Measurements from ENCODE around the gene AHNAK2.
"Not testable (repeated sequence)": the region's sequence is repeated elsewhere in the genome, so short reads cannot be mapped to it uniquely, and the experiment has no call there.

AHNAK2 gene

DNA sequence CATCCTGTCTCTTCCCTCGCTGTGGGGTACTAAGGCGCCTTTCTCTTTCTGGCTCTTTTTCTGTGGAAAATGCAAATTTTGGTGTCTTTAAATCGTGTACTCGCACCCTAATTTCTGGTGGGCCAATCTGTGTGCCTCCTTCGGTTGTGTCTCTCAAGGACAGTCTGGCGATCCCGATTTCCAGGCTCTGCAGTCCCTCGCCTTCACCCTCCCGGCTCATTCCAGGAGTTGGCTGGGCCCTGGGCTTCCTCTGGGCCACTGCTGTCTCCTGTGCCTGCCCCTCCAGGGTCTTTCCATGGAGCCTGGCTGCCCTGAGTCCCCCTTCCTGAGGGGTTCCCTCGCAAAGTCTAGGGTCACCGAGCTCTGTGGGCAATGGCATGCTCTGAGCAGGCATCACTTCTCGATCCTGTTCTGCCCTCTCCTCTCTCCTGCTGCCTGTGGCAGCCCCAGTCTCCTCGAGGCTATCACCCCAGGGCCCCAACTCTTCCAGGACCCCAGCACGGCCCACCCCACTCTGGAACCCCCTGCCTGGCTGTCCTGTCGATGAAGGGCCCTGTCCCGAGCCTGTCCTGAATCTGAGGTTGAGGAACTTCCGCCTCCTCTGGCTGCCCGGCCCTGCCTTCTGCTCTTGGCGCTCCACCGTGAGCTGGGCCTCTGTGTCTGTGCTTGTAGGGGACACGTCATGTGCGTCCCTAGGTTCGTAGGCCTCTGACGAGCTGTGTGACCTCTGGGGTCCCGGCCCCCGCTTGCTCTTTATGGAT, 24.1 kb downstream of the AHNAK2 start:
- DNase-seq (no peak), ATAC-seq (no peak)

DNA sequence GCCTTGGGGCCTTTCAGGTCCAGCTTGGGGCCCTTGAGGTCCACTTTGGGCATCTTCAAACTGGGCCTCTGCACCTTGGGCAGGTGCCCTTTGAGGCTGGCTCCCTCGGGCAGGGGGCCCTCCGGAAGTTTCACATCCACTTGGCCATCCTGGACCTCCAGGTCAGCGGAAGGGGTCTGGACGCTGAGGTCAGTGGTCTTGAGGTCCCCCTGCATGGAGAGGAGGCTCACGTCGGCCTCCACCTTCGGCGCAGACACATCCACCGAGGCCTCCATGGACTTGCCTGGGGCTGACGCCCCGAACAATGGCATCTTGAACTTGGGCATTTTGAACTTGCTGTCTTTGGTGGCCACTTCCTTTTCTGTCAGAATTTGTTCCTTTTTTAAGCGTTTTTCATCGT, 25.1 kb downstream of the AHNAK2 start:
- ATAC-seq (no peak), DNase-seq (no peak)

DNA sequence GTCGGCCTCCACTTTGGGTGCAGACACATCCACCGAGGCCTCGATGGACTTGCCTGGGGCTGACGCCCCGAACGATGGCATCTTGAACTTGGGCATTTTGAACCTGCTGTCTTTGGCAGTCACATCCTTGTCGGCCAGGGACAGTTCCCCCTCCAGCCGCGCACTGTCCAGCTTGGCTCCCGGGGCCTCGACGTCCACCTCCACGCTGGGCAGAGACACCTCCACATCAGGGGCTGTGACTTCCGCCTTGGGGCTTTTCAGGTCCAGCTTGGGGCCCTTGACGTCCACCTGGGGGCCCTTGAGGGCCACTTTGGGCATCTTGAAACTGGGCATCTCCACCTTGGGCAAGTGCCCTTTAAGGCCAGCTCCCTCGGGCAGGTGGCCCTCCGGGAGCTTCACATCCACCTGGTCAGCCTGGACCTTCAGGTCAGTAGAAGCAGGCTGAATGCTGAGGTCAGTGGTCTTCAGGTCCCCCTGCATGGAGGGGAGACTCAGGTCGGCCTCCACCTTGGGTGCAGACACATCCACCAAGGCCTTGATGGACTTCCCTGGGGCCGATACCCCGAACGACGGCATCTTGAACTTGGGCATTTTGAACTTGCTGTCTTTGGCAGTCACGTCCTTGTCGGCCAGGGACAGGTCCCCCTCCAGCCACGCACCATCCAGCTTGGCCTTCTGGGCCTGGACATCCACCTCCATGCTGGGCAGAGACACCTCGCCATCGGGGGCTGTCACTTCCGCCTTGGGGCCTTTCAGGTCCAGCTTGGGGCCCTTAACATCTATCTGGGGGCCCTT, 26.1 kb downstream of the AHNAK2 start:
- ATAC-seq, DNase-seq: not testable (repeated sequence)

DNA sequence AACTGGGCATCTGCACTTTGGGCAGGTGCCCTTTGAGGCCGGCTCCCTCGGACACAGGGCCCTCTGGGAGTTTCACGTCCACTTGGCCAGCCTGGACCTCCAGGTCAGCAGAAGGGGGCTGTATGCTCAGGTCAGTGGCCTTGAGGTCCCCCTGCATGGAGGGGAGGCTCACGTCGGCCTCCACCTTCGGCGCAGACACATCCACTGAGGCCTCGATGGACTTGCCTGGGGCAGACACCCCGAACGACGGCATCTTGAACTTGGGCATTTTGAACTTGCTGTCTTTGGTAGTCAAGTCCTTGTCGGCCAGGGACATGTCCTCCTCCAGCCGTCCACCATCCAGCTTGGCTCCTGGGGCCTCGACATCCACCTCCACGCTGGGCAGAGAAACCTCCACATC, 27.5 kb downstream of the AHNAK2 start:
- not testable (repeated sequence) for DNase-seq, ATAC-seq

DNA sequence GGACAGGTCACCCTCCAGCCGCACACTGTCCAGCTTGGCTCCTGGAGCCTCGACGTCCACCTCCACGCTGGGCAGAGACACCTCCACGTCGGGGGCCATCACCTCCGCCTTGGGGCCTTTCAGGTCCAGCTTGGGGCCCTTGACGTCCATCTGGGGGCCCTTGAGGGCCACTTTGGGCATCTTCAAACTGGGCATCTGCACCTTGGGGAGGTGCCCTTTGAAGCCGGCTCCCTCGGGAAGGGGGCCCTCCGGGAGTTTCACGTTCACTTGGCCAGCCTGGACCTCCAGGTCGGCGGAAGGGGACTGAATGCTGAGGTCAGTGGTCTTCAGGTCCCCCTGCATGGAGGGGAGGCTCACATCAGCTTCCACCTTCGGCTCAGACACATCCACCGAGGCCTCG, 28.2 kb downstream of the AHNAK2 start:
- DNase-seq (no peak), ATAC-seq (no peak)

DNA sequence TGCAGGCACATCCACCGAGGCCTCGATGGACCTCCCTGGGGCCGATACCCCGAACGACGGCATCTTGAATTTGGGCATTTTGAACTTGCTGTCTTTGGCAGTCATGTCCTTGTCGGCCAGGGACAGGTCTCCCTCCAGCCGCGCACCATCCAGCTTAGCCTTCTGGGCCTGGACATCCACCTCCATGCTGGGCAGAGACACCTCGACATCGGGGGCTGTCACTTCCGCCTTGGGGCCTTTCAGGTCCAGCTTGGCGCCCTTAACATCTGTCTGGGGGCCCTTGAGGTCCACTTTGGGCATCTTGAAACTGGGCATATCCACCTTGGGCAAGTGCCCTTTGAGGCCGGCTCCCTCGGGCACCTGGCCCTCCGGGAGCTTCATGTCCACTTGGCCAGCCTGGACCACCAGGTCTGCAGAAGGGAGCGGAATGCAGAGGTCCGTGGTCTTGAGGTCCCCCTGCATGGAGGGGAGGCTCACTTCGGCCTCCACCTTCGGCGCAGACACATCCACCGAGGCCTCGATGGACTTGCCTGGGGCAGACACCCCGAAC, 28.7 kb downstream of the AHNAK2 start:
- DNase-seq, result not testable (repeated sequence)

DNA sequence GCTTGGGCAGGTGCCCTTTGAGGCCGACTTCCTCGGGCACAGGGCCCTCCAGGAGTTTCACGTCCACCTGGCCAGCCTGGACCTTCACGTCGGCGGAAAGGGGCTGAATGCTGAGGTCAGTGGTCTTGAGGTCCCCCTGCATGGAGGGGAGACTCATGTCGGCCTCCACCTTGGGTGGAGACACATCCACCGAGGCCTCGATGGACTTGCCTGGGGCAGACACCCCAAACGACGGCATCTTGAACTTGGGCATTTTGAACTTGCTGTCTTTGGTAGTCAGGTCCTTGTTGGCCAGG, 29.5 kb downstream of the AHNAK2 start:
- ATAC-seq (no peak), DNase-seq (no peak)

More for the DNA sequence above, 28.7 kb downstream of the AHNAK2 start:
- not testable (repeated sequence) for ATAC-seq

DNA sequence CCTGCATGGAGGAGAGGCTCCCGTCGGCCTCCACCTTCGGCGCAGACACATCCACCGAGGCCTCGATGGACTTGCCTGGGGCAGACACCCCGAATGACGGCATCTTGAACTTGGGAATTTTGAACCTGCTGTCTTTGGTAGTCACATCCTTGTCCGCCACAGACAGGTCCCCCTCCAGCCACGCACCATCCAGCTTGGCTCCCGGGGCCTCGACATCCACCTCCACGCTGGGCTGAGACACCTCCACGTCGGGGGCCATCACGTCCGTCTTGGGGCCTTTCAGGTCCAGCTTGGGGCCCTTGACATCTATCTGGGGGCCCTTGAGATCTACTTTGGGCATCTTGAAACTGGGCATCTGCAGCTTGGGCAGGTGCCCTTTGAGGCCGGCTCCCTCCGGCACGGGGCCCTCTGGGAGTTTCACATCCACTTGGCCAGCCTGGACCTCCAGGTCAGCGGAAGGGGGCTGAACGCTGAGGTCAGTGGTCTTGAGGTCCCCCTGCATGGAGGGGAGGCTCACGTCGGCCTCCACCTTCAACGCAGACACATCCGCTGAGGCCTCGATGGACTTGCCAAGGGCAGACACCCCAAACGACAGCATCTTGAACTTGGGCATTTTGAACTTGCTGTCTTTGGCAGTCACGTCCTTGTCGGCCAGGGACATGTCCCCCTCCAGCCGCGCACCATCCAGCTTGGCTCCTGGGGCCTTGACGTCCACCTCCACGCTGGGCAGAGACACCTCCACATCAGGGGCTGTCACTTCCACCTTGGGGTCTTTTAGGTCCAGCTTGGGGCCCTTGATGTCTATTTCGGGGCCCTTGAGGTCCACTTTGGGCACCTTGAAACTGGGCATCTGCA, 30.1 kb downstream of the AHNAK2 start:
- not testable (repeated sequence) for DNase-seq, ATAC-seq

DNA sequence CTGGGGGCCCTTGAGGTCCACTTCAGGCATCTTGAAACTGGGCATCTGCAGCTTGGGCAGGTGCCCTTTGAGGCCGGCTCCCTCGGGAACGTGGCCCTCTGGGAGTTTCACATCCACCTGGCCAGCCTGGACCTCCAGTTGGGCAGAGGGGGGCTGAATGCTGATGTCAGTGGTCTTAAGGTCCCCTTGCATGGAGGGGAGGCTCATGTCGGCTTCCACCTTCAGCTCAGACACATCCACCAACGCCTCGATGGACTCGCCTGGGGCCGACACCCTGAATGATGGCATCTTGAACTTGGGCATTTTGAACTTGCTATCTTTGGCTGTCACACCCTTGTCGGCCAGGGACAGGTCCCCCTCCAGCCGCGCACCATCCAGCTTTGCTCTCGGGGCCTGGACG, 31.0 kb downstream of the AHNAK2 start:
- not testable (repeated sequence) for DNase-seq, ATAC-seq

DNA sequence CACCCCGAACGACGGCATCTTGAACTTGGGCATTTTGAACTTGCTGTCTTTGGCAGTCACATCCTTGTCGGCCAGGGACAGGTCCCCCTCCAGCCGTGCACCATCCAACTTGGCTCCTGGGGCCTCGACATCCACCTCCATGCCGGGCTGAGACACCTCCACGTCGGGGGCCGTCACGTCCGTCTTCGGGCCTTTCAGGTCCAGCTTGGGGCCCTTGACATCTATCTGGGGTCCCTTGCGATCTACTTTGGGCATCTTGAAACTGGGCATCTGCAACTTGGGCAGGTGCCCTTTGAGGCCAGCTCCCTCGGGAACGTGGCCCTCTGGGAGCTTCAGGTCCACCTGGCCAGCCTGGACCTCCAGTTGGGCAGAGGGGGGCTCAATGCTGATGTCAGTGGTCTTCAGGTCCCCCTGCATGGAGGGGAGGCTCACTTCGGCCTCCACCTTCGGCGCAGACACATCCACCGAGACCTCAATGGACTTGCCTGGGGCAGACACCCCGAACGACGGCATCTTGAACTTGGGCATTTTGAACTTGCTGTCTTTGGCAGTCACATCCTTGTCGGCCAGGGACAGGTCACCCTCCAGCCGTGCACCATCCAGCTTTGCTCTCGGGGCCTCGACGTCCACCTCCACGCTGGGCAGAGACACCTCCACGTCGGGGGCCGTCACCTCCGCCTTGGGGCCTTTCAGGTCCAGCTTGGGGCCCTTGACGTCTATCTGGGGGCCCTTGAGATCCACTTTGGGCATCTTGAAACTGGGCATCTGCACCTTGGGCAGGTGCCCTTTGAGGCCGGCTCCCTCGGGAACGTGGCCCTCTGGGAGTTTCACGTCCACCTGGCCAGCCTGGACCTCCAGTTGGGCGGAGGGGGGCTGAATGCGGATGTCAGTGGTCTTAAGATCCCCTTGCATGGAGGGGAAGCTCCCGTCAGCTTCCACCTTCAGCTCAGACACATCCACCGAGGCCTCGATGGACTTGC, 31.9 kb downstream of the AHNAK2 start:
- ATAC-seq, DNase-seq: not testable (repeated sequence)

DNA sequence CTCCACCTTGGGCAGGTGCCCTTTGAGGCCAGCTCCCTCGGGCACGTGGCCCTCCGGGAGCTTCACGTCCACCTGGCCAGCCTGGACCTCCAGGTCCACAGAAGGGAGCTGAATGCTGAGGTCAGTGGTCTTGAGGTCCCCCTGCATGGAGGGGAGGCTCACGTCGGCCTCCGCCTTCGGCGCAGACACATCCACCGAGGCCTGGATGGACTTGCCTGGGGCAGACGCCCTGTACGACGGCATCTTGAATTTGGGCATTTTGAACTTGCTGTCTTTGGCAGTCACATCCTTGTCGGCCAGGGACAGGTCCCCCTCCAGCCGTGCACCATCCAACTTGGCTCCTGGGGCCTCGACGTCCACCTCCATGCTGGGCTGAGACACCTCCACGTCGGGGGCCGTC, 32.9 kb downstream of the AHNAK2 start:
- not testable (repeated sequence) for DNase-seq, ATAC-seq

DNA sequence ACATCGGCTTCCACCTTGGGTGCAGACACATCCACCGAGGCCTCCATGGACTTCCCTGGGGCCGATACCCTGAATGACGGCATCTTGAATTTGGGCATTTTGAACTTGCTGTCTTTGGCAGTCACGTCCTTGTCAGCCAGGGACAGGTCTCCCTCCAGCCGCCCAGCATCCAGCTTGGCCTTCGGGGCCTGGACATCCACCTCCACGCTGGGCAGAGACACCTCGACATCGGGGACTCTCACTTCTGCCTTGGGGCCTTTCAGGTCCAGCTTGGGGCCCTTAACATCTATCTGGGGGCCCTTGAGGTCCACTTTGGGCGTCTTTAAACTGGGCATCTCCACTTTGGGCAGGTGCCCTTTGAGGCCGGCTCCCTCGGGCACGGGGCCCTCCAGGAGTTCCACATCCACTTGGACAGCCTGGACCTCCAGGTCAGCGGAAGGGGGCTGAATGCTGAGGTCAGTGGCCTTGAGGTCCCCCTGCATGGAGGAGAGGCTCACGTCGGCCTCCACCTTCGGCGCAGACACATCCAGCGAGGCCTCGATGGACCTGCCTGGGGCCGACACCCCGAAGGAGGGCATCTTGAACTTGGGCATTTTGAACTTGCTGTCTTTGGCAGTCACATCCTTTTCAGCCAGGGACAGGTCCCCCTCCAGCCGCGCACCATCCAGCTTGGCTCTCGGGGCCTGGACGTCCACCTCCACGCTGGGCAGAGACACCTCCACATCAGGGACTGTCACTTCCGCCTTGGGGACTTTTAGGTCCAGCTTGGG, 33.6 kb downstream of the AHNAK2 start:
- not testable (repeated sequence) for ATAC-seq, DNase-seq

DNA sequence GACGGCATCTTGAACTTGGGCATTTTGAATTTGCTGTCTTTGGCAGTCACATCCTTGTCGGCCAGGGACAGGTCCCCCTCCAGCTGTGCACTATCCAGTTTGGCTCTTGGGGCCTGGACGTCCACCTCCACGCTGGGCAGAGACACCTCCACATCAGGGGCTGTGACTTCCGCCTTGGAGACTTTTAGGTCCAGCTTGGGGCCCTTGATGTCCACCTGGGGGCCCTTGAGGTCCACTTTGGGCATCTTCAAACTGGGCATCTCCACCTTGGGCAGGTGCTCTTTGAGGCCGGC, 34.2 kb downstream of the AHNAK2 start:
- not testable (repeated sequence) for ATAC-seq

DNA sequence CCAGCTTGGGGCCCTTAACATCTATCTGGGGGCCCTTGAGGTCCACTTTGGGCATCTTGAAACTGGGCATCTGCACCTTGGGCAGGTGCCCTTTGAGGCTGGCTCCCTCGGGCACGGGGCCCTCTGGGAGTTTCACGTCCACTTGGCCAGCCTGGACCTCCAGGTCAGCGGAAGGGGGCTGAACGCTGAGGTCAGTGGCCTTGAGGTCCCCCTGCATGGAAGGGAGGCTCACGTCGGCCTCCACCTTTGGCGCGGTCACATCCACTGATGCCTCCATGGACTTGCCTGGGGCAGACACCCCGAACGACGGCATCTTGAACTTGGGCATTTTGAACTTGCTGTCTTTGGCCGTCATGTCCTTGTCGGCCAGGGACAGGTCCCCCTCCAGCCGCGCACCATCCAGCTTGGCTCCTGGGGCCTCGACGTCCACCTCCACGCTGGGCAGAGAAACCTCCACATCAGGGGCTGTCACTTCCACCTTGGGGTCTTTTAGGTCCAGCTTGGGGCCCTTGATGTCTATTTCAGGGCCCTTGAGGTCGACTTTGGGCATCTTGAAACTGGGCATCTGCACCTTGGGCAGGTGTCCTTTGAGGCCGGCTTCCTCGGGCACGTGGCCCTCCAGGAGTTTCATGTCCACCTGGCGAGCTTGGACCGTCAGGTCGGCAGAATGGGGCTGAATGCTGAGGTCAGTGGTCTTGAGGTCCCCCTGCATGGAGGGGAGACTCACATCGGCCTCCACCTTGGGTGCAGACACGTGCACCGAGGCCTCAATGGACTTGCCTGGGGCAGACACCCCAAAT, 34.8 kb downstream of the AHNAK2 start:
- ATAC-seq, DNase-seq: not testable (repeated sequence)

More for the DNA sequence above, 34.2 kb downstream of the AHNAK2 start:
- not testable (repeated sequence) for DNase-seq

DNA sequence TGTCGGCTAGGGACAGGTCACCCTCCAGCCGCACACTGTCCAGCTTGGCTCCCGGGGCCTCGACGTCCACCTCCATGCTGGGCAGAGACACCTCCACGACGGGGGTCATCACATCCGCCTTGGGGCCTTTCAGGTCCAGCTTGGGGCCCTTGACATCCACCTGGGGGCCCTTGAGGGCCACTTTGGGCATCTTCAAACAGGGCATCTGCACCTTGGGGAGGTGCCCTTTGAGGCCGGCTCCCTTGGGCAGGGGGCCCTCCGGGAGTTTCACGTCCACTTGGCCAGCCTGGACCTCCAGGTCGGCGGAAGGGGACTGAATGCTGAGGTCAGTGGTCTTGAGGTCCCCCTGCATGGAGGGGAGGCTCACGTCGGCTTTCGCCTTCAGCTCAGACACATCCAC, 35.6 kb downstream of the AHNAK2 start:
- ATAC-seq (no peak), DNase-seq (no peak)

DNA sequence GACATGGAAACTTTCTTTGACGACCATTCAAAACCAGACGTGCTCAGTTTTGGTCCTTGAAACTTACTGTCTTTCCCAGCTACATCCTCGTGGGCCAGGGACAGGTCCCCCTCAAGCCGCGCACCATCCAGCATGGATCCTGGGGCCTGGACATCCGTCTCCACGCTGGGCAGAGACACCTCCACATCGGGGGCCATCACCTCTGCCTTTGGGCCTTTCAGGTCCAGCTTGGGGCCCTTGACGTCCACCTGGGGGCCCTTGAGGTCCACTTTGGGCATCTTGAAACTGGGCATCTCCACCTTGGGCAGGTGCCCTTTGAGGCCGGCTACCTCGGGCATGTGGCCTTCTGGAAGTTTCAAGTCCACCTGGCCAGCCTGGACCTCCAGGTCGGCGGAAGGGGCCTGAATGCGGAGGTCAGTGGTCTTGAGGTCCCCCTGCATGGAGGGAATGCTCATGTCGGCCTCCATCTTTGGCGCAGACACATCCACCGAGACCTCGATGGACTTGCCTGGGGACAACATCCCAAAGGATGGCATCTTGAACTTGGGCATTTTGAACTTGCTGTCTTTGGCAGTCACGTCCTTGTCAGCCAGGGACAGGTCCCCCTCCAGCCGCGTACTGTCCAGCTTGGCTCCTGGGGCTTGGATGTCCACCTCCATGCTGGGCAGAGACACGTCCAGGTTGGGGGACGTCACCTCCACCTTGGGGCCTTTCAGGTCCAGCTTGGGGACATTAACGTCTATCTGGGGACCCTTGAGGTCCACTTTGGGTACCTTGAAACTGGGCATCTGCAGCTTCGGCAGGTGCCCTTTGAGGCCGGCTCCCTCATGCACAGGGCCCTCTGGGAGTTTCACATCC, 36.4 kb downstream of the AHNAK2 start:
- ATAC-seq (no peak), DNase-seq (no peak)

DNA sequence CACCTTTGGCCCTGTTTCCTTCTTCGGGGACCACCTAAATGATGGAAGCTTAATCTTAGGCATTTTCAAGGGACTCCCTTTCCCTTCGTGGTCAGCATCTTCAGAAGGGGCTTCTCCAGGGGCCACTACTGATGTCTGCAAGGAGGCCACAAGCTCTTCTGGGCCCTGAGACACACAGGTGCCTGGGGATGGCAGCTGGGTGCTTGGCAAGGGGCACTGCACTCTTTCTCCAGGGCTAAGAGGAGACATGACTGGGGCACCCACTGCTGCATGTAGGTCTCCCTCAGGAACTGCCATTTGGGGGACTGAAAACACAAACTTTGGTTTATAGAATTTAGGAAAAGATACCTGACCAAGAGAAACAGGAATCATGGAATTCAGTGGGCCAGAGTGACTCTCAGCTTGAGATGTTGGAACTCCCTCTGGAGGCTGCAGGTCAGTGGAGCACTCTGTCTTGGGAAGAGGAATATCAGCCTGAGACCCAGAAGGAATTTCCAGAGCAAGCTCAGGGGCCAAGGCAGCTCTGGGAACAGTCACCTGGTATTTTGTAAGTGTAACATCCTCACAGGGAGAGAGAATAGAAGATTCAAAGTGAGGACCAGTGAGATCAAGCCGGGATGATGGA, 37.5 kb downstream of the AHNAK2 start:
- DNase-seq, result no peak
- no peak for ATAC-seq
